MCF 10A (cell line): Measurements from ENCODE around the gene NPVF. TPM values are rescaled to one million over a fixed set of nuclear protein-coding genes. Genes with fewer than 3 reads are reported as not detected.

Experiments used
- BruUV-seq: library from RNA; stranded (reverse); fragments of 400-500 nt; replicated peaks from 2 replicates; lab custom pipeline; 2021; lab: Mats Ljungman, UMichigan
- CTCF ChIA-PET: fragments of 300-600 bp; sonication (Branson Sonifier 250); formaldehyde crosslinking; extraction: SDS; loops from one replicate; lab custom pipeline; 2021; ENCODE audit warnings: antibody characterized with exemption, inconsistent platforms; lab: Yijun Ruan, JAX
- POLR2A ChIA-PET: fragments of 300-600, 350-650 bp; sonication (Branson Sonifier 250); formaldehyde crosslinking; extraction: SDS; loops from one replicate; lab custom pipeline; 2020; ENCODE audit warnings: antibody characterized with exemption, inconsistent platforms; lab: Yijun Ruan, JAX
- DNase-seq: peaks from one replicate; pipeline ENCODE4 v3.0.0-alpha.2; 2018; ENCODE audit not compliant: unreplicated experiment
- H3K27ac Mint-ChIP-seq: one replicate; pipeline ENCODE4 v1.8.0; 2022; ENCODE audit warnings: mild to moderate bottlenecking, low read depth, mixed read lengths; ENCODE audit not compliant: unreplicated experiment
- H3K27me3 Mint-ChIP-seq: one replicate; pipeline ENCODE4 v1.8.0; 2022; ENCODE audit warnings: mixed read lengths; ENCODE audit not compliant: insufficient read depth, unreplicated experiment
- H3K36me3 Mint-ChIP-seq: one replicate; pipeline ENCODE4 v1.8.0; 2022; ENCODE audit warnings: mild to moderate bottlenecking, moderate library complexity, mixed read lengths; ENCODE audit not compliant: insufficient read depth, unreplicated experiment
- H3K4me1 Mint-ChIP-seq: one replicate; pipeline ENCODE4 v1.8.0; 2022; ENCODE audit warnings: mixed read lengths; ENCODE audit not compliant: insufficient read depth, unreplicated experiment
- H3K4me3 Mint-ChIP-seq: one replicate; pipeline ENCODE4 v1.8.0; 2022; ENCODE audit warnings: mild to moderate bottlenecking, moderate library complexity, mixed read lengths; ENCODE audit not compliant: unreplicated experiment
- H3K9me3 Mint-ChIP-seq: one replicate; pipeline ENCODE4 v1.8.0; 2022; ENCODE audit warnings: mixed read lengths; ENCODE audit not compliant: unreplicated experiment
- CTCF ChIP-seq: fragments of 200-600 bp; IDR thresholded peaks from one replicate; pipeline ENCODE4 v1.8.0; 2022; ENCODE audit warnings: antibody characterized with exemption, mild to moderate bottlenecking; ENCODE audit not compliant: unreplicated experiment
- intact Hi-C: fragments of 100-400 bp; cut with micrococcal nuclease; formaldehyde crosslinking; loops from 2 replicates; pipeline ENCODE4 v1.14.1; 2022
- total RNA-seq: library from RNA; stranded (reverse); gene quantifications from 2 replicates; pipeline ENCODE4 v1.2.3, GENCODE V29; 2022

Gene NPVF
- total RNA-seq, 1 experiment from 2014 or later, result not detected

GRCh38 chr7:25250386-25250785 lies 22.1 kb upstream of the NPVF start:
- DNase-seq, result no peak
- CTCF ChIA-PET, result interaction anchor here (0.6 to 2.3 kb wide), 3 partner anchors 9 to 602 kb away, joined by 3 to 18 read pairs (median 10); no protein-coding TSS in a partner anchor
- H3K9me3 Mint-ChIP-seq, result no peaks in the 10 kb centered on the region
- no peaks in the 10 kb centered on the region for H3K4me1 Mint-ChIP-seq
- BruUV-seq, result no TSS peak
- TF ChIP-seq CTCF, result no peak
- no peak overlapping the region for H3K4me3 Mint-ChIP-seq
- intact Hi-C loops, result no loop called here
- H3K36me3 Mint-ChIP-seq, result no peaks in the 10 kb centered on the region
- no peak overlapping the region for H3K27ac Mint-ChIP-seq
- peaks cover 66% of the 10 kb centered on the region for H3K27me3 Mint-ChIP-seq
- POLR2A ChIA-PET, result no interaction called here

- intact Hi-C loops, result no loop called here
- no peaks in the 10 kb centered on the region for H3K4me1 Mint-ChIP-seq
- POLR2A ChIA-PET, result no interaction called here
- peaks cover 66% of the 10 kb centered on the region for H3K27me3 Mint-ChIP-seq
- no peak overlapping the region for H3K27ac Mint-ChIP-seq
- no TSS peak for BruUV-seq
- no peaks in the 10 kb centered on the region for H3K36me3 Mint-ChIP-seq
- CTCF ChIA-PET, result interaction anchor here (2.0 to 2.3 kb wide), 2 partner anchors 10 to 140 kb away, joined by 10 to 18 read pairs; no protein-coding TSS in a partner anchor
- no peaks in the 10 kb centered on the region for H3K9me3 Mint-ChIP-seq
- H3K4me3 Mint-ChIP-seq, result no peak overlapping the region
- TF ChIP-seq CTCF, result no peak
- DNase-seq, result no peak
Measured at GRCh38 chr7:25249772-25250171, 21.5 kb upstream of the NPVF start.

GRCh38 chr7:25246306-25246705 lies 18.0 kb upstream of the NPVF start:
- BruUV-seq, result no TSS peak
- Mint-ChIP-seq H3K27ac (no peak overlapping the region), H3K4me1 (no peaks in the 10 kb centered on the region), H3K4me3 (no peak overlapping the region), H3K27me3 (peaks cover 72% of the 10 kb centered on the region), H3K9me3 (no peaks in the 10 kb centered on the region), H3K36me3 (no peaks in the 10 kb centered on the region)
- no peak for TF ChIP-seq CTCF
- DNase-seq, result no peak
- ChIA-PET CTCF (interaction anchor here (0.9 to 1.5 kb wide), 3 partner anchors 13 to 319 kb away, joined by 3 to 5 read pairs (median 4); no protein-coding TSS in a partner anchor), POLR2A (no interaction called here)
- intact Hi-C loops, result no loop called here

GRCh38 chr7:25244254-25245033 lies 16.2 kb upstream of the NPVF start:
- Mint-ChIP-seq H3K36me3 (no peaks in the 10 kb centered on the region), H3K9me3 (no peaks in the 10 kb centered on the region), H3K4me1 (no peaks in the 10 kb centered on the region), H3K27me3 (peaks cover 89% of the 10 kb centered on the region), H3K4me3 (no peak overlapping the region), H3K27ac (no peak overlapping the region)
- TF ChIP-seq CTCF, result no peak
- intact Hi-C loops, result no loop called here
- CTCF ChIA-PET, result interaction anchor here (0.6 to 1.5 kb wide), 5 partner anchors 15 to 607 kb away, joined by 3 to 5 read pairs (median 4); no protein-coding TSS in a partner anchor
- no TSS peak for BruUV-seq
- DNase-seq, result no peak
- POLR2A ChIA-PET, result no interaction called here
